HepG2 (cell line): Measurements from ENCODE around the gene S100A4. TPM values are rescaled to one million over a fixed set of nuclear protein-coding genes. Genes with fewer than 3 reads are reported as not detected.

Experiments
- IKZF4 ChIP-seq: sonication (generic); formaldehyde crosslinking; IDR thresholded peaks from 2 replicates; pipeline ENCODE4 v1.5.1; 2020; ENCODE audit warnings: borderline replicate concordance, mild to moderate bottlenecking, low read depth, missing genetic modification reagents; ENCODE audit errors: not compliant biosample characterization
- IRF2 ChIP-seq: IDR thresholded peaks from 2 replicates; pipeline ENCODE4 v1.6.1; 2018; ENCODE audit warnings: missing genetic modification reagents, missing compliant biosample characterization
- MIER2 ChIP-seq: IDR thresholded peaks from 2 replicates; pipeline ENCODE4 v1.6.1; 2016; ENCODE audit warnings: missing biosample characterization, missing genetic modification reagents
- SAFB2 ChIP-seq: sonication (generic); formaldehyde crosslinking; IDR thresholded peaks from 2 replicates; pipeline ENCODE4 v1.5.1; 2020; ENCODE audit warnings: missing genetic modification reagents, low read depth, mild to moderate bottlenecking, borderline replicate concordance
- SP5 ChIP-seq: IDR thresholded peaks from 2 replicates; pipeline ENCODE4 v1.6.1; 2016; ENCODE audit warnings: low read depth, borderline replicate concordance
- TEAD3 ChIP-seq: optimal IDR thresholded peaks from 2 replicates; pipeline ENCODE3; 2016; ENCODE audit warnings: borderline replicate concordance
- THAP11 ChIP-seq: IDR thresholded peaks from 2 replicates; pipeline ENCODE4 v1.6.1; 2016; ENCODE audit warnings: missing biosample characterization, missing genetic modification reagents
- ZBTB7B ChIP-seq: sonication (generic); formaldehyde crosslinking; IDR thresholded peaks from 2 replicates; pipeline ENCODE4 v1.4.0; 2020; ENCODE audit warnings: missing genetic modification reagents
- ZFX ChIP-seq: sonication (generic); formaldehyde crosslinking; IDR thresholded peaks from 2 replicates; pipeline ENCODE4 v1.4.0; 2020; ENCODE audit warnings: mild to moderate bottlenecking, low read depth, missing genetic modification reagents, moderate library complexity
- ZNF224 ChIP-seq: sonication (generic); formaldehyde crosslinking; IDR thresholded peaks from 2 replicates; pipeline ENCODE4 v1.5.0; 2020; ENCODE audit warnings: mild to moderate bottlenecking, missing genetic modification reagents
- ZNF317 ChIP-seq: sonication (generic); formaldehyde crosslinking; IDR thresholded peaks from 2 replicates; pipeline ENCODE4 v1.5.0; 2020; ENCODE audit warnings: mild to moderate bottlenecking, missing genetic modification reagents
- ZNF367 ChIP-seq: sonication (generic); formaldehyde crosslinking; IDR thresholded peaks from 2 replicates; pipeline ENCODE4 v1.4.0; 2020; ENCODE audit warnings: missing genetic modification reagents, borderline replicate concordance
- ZNF501 ChIP-seq: sonication (generic); formaldehyde crosslinking; IDR thresholded peaks from 2 replicates; pipeline ENCODE4 v1.5.1; 2020; ENCODE audit warnings: mild to moderate bottlenecking, moderate library complexity, missing genetic modification reagents
- ZNF572 ChIP-seq: sonication (generic); formaldehyde crosslinking; IDR thresholded peaks from 2 replicates; pipeline ENCODE4 v1.5.1; 2020; ENCODE audit warnings: mild to moderate bottlenecking, missing genetic modification reagents
- ZNF614 ChIP-seq: IDR thresholded peaks from 2 replicates; pipeline ENCODE4 v1.6.1; 2018; ENCODE audit warnings: missing biosample characterization, missing genetic modification reagents, inconsistent platforms, borderline replicate concordance
- ZNF883 ChIP-seq: sonication (generic); formaldehyde crosslinking; IDR thresholded peaks from 2 replicates; pipeline ENCODE4 v1.5.1; 2020; ENCODE audit warnings: mild to moderate bottlenecking, missing genetic modification reagents; ENCODE audit errors: not compliant biosample characterization
- polyA plus RNA-seq, 8 experiments: library from polyadenylated mRNA; depleted of rRNA in 3 of 8; stranded (reverse) in 7 of 8; unstranded in 1 of 8; fragments of >200 nt; fragmentation: Illumina TruSeq in 4 of 8; extraction: Trizol in 4 of 8; gene quantifications; 2 replicates each; pipeline versions ENCODE4 v1.2.1 to v1.2.3, GENCODE V29; 2011 to 2016; ENCODE audit warnings: low read depth in 4 of 8, missing spikeins in 1 of 8, mixed read lengths in 1 of 8; ENCODE audit not compliant: insufficient read depth in 1 of 8
- total RNA-seq, 5 experiments: library from RNA; depleted of rRNA; stranded (reverse); fragments of >200 nt; fragmentation: Illumina TruSeq; extraction: Trizol; gene quantifications; 2 replicates each; pipeline ENCODE4 v1.2.3, GENCODE V29; 2016; ENCODE audit warnings: low read depth in 1 of 5
- TF ChIP-seq, protein P1 (sequence below): IDR thresholded peaks from 2 replicates; pipeline ENCODE4 v1.6.1; 2016; ENCODE audit warnings: missing compliant biosample characterization, missing genetic modification reagents, borderline replicate concordance
- TF ChIP-seq, protein P2 (sequence below): IDR thresholded peaks from 2 replicates; pipeline ENCODE4 v1.4.0; 2020; ENCODE audit warnings: mild to moderate bottlenecking, missing genetic modification reagents
- TF ChIP-seq, protein P3 (sequence below): sonication (generic); formaldehyde crosslinking; IDR thresholded peaks from 2 replicates; pipeline ENCODE4 v1.4.0; 2020; ENCODE audit warnings: mild to moderate bottlenecking, missing genetic modification reagents
- TF ChIP-seq, protein P4 (sequence below): sonication (generic); formaldehyde crosslinking; IDR thresholded peaks from 2 replicates; pipeline ENCODE4 v1.5.0; 2020; ENCODE audit warnings: mild to moderate bottlenecking, missing genetic modification reagents, moderate library complexity
- TF ChIP-seq, protein P5 (sequence below): IDR thresholded peaks from 2 replicates; pipeline ENCODE4 v1.6.1; 2012; ENCODE audit warnings: inconsistent platforms

The S100A4 gene
- total and polyA plus RNA-seq, 2 of the 13 experiments (the other 11 are each of a cell fraction or from before 2014, with no cell fraction given) = 12.9 to 20.2 TPM

DNA sequence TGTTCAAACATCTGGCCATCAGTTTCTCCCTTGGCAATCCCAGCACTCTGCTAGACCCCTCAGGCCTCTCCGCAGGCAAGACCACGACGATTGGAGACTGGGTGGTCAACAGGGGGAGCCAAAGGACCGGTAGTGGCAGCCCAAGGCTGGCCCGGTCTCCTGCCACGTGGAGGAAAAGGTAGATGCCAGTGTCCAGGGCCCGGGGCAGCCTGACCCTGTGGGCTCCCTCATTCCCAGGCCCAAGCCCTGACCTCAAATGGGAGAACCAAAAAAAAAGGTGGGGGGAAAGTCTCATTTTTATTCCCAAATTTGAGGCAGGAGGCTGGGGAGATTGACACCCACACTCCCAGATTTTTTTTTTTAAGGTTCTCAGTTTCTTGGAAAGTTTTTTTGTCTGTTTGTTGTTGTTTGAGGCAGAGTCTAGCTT, 34.6 kb downstream of the S100A4 start (continued):
- TF ChIP-seq, protein P1, sequence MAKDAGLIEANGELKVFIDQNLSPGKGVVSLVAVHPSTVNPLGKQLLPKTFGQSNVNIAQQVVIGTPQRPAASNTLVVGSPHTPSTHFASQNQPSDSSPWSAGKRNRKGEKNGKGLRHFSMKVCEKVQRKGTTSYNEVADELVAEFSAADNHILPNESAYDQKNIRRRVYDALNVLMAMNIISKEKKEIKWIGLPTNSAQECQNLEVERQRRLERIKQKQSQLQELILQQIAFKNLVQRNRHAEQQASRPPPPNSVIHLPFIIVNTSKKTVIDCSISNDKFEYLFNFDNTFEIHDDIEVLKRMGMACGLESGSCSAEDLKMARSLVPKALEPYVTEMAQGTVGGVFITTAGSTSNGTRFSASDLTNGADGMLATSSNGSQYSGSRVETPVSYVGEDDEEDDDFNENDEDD = peak; percentile 80; the same call in 1 of the 2 replicates
- TF ChIP-seq THAP11 = peak; percentile 59
- TF ChIP-seq IRF2 (CRISPR knock-in tag) = peak; percentile 81
- peak; percentile 70; the same call in 1 of the 2 replicates for TF ChIP-seq ZNF501 (CRISPR knock-in tag)
- peak; percentile 85 for TF ChIP-seq ZBTB7B (CRISPR knock-in tag)
- no peak for TF ChIP-seq ZNF367 (CRISPR knock-in tag)
- no peak for TF ChIP-seq SAFB2
- 0 out of 2 replicates have a peak, but pooled peaks have one; percentile 9 for TF ChIP-seq SP5
- TF ChIP-seq, protein P2, sequence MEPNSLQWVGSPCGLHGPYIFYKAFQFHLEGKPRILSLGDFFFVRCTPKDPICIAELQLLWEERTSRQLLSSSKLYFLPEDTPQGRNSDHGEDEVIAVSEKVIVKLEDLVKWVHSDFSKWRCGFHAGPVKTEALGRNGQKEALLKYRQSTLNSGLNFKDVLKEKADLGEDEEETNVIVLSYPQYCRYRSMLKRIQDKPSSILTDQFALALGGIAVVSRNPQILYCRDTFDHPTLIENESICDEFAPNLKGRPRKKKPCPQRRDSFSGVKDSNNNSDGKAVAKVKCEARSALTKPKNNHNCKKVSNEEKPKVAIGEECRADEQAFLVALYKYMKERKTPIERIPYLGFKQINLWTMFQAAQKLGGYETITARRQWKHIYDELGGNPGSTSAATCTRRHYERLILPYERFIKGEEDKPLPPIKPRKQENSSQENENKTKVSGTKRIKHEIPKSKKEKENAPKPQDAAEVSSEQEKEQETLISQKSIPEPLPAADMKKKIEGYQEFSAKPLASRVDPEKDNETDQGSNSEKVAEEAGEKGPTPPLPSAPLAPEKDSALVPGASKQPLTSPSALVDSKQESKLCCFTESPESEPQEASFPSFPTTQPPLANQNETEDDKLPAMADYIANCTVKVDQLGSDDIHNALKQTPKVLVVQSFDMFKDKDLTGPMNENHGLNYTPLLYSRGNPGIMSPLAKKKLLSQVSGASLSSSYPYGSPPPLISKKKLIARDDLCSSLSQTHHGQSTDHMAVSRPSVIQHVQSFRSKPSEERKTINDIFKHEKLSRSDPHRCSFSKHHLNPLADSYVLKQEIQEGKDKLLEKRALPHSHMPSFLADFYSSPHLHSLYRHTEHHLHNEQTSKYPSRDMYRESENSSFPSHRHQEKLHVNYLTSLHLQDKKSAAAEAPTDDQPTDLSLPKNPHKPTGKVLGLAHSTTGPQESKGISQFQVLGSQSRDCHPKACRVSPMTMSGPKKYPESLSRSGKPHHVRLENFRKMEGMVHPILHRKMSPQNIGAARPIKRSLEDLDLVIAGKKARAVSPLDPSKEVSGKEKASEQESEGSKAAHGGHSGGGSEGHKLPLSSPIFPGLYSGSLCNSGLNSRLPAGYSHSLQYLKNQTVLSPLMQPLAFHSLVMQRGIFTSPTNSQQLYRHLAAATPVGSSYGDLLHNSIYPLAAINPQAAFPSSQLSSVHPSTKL = peak; percentile 60
- no peak for TF ChIP-seq ZNF572 (CRISPR knock-in tag)
- TF ChIP-seq, protein P3, sequence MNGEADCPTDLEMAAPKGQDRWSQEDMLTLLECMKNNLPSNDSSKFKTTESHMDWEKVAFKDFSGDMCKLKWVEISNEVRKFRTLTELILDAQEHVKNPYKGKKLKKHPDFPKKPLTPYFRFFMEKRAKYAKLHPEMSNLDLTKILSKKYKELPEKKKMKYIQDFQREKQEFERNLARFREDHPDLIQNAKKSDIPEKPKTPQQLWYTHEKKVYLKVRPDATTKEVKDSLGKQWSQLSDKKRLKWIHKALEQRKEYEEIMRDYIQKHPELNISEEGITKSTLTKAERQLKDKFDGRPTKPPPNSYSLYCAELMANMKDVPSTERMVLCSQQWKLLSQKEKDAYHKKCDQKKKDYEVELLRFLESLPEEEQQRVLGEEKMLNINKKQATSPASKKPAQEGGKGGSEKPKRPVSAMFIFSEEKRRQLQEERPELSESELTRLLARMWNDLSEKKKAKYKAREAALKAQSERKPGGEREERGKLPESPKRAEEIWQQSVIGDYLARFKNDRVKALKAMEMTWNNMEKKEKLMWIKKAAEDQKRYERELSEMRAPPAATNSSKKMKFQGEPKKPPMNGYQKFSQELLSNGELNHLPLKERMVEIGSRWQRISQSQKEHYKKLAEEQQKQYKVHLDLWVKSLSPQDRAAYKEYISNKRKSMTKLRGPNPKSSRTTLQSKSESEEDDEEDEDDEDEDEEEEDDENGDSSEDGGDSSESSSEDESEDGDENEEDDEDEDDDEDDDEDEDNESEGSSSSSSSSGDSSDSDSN (CRISPR knock-in tag) = peak; percentile 42; the same call in 1 of the 2 replicates
- TF ChIP-seq ZNF317 (CRISPR knock-in tag) = no peak
- no peak for TF ChIP-seq IKZF4
- TF ChIP-seq, protein P4, sequence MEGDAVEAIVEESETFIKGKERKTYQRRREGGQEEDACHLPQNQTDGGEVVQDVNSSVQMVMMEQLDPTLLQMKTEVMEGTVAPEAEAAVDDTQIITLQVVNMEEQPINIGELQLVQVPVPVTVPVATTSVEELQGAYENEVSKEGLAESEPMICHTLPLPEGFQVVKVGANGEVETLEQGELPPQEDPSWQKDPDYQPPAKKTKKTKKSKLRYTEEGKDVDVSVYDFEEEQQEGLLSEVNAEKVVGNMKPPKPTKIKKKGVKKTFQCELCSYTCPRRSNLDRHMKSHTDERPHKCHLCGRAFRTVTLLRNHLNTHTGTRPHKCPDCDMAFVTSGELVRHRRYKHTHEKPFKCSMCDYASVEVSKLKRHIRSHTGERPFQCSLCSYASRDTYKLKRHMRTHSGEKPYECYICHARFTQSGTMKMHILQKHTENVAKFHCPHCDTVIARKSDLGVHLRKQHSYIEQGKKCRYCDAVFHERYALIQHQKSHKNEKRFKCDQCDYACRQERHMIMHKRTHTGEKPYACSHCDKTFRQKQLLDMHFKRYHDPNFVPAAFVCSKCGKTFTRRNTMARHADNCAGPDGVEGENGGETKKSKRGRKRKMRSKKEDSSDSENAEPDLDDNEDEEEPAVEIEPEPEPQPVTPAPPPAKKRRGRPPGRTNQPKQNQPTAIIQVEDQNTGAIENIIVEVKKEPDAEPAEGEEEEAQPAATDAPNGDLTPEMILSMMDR (CRISPR knock-in tag) = peak; percentile 97
- TF ChIP-seq, protein P5, sequence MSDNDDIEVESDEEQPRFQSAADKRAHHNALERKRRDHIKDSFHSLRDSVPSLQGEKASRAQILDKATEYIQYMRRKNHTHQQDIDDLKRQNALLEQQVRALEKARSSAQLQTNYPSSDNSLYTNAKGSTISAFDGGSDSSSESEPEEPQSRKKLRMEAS = peak; percentile 94
- peak; percentile 54 for TF ChIP-seq ZNF614 (CRISPR knock-in tag)
- peak; percentile 63 for TF ChIP-seq TEAD3 (CRISPR knock-in tag)
- 0 out of 2 replicates have a peak, but pooled peaks have one; percentile 12 for TF ChIP-seq ZNF224 (CRISPR knock-in tag)
- peak; percentile 67; the same call in 1 of the 2 replicates for TF ChIP-seq MIER2 (CRISPR knock-in tag)
- TF ChIP-seq ZNF883 (CRISPR knock-in tag) = no peak
- TF ChIP-seq ZFX (CRISPR knock-in tag) = peak; percentile 71
